ENCODE results near the gene NTSR1.

The NTSR1 gene

DNA sequence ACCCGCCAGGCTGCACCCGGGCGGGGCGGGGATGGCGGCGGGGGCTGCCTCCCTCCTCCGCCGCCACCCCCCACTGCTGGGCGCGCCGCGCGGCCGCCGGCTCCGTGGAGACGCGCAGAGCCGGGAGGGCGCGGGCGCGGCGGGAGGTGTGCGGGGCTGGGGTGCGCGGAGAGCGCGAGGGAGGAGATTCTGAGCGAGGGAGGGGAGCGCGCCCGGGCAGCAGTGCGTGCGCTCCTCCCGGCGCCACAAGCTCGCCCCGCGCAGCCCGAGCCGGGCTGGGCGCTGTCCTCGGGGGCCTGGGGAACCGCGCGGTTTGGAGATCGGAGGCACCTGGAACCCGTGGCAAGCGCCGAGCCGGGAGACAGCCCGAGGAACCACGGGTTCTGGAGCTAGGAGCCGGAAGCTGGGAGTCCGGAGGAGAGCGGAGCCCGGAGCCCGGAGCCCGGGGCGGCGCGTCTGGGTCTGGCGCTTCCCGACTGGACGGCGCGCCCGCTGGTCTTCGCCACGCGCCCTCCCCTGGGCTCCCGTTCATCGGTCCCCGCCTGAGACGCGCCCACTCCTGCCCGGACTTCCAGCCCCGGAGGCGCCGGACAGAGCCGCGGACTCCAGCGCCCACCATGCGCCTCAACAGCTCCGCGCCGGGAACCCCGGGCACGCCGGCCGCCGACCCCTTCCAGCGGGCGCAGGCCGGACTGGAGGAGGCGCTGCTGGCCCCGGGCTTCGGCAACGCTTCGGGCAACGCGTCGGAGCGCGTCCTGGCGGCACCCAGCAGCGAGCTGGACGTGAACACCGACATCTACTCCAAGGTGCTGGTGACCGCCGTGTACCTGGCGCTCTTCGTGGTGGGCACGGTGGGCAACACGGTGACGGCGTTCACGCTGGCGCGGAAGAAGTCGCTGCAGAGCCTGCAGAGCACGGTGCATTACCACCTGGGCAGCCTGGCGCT, at the start of gene NTSR1:
NTSR1 (plus strand) TSS at position 246 of the 946 bp plus-strand sequence; CDS start at position 618, 372 bp downstream.
- no peaks in the 10 kb centered on the region for H3K79me2 ChIP-seq (ENCODE audit: low read length)
- no peaks in the 10 kb centered on the region for H3K4me1 ChIP-seq (ENCODE audit: low read length)
- no peaks in the 10 kb centered on the region for H3K9me3 ChIP-seq (ENCODE audit: insufficient read depth, low read length)
- no peak within 1 kb of the TSS for H3K4me2 ChIP-seq (ENCODE audit: low read length)
- H3K9ac ChIP-seq (ENCODE audit: low read length): no peak within 1 kb of the TSS
- H4K20me1 ChIP-seq (ENCODE audit: insufficient read depth, low read length): no peaks in the 10 kb centered on the region
- no peak within 1 kb of the TSS for H3K27ac ChIP-seq (ENCODE audit: low read length)
- H2AFZ ChIP-seq (ENCODE audit: low read depth, low read length): no peak within 1 kb of the TSS
- 0 out of 2 replicates have a peak, but pooled peaks cover 2% of the 10 kb centered on the region for H3K27me3 ChIP-seq (ENCODE audit: low read depth, low read length)
- TF ChIP-seq CTCF (IDR thresholded peaks at IDR 0.05; ENCODE audit: low read depth, low read length) (no peak), EZH2phosphoT487 (IDR thresholded peaks at IDR 0.05; ENCODE audit: low read depth) (no peak)
- no peaks in the 10 kb centered on the region for H3K36me3 ChIP-seq (replicated peaks; ENCODE audit: low read depth, low read length)
- H3K4me3 ChIP-seq (ENCODE audit: low read length): no peak within 1 kb of the TSS

- Histone ChIP-seq H3K9me3 (ENCODE audit: insufficient read depth, low read length) (no peaks in the 10 kb centered on the region), H3K79me2 (ENCODE audit: low read length) (peaks cover 21% of the 10 kb centered on the region), H3K9ac (ENCODE audit: low read length) (no peak overlapping the region), H2AFZ (ENCODE audit: low read depth, low read length) (no peak overlapping the region), H3K36me3 (replicated peaks; ENCODE audit: low read depth, low read length) (peaks cover 11% of the 10 kb centered on the region), H3K27ac (ENCODE audit: low read length) (no peak overlapping the region), H3K27me3 (ENCODE audit: low read depth, low read length) (no peaks in the 10 kb centered on the region), H3K4me3 (ENCODE audit: low read length) (no peak overlapping the region), H3K4me1 (ENCODE audit: low read length) (no peaks in the 10 kb centered on the region), H4K20me1 (ENCODE audit: insufficient read depth, low read length) (peaks cover 31% of the 10 kb centered on the region), H3K4me2 (ENCODE audit: low read length) (no peak overlapping the region)
- TF ChIP-seq EZH2phosphoT487 (IDR thresholded peaks at IDR 0.05; ENCODE audit: low read depth): no peak
- TF ChIP-seq CTCF (IDR thresholded peaks at IDR 0.05; ENCODE audit: low read depth, low read length): no peak
These were observed 49.0 kb upstream of the NTSR1 start for GRCh38 chr20:62659488-62660239.

DNA sequence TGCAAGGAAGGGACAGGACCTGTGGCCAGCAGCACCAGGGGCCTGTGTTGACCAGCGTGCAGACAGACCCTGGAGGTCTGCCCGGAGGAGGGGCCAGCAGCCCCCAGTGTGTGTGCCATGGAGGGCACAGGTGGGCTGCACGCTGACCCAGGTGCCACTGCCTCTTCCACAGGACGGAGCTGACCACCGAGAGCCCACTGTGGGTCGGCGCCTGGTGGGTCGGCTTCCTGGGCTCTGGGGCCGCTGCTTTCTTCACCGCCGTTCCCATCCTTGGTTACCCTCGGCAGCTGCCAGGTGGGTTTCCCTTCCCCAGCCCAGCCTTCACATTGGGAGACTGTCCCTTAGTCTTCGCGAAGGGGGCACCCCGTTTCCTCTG, 48.4 kb upstream of the NTSR1 start:
- H3K4me3 ChIP-seq (ENCODE audit: low read length): no peak overlapping the region
- no peaks in the 10 kb centered on the region for H3K4me1 ChIP-seq (ENCODE audit: low read length)
- peaks cover 28% of the 10 kb centered on the region for H4K20me1 ChIP-seq (ENCODE audit: insufficient read depth, low read length)
- no peak overlapping the region for H2AFZ ChIP-seq (ENCODE audit: low read depth, low read length)
- TF ChIP-seq CTCF (IDR thresholded peaks at IDR 0.05; ENCODE audit: low read depth, low read length) (no peak), EZH2phosphoT487 (IDR thresholded peaks at IDR 0.05; ENCODE audit: low read depth) (no peak)
- H3K9ac ChIP-seq (ENCODE audit: low read length): no peak overlapping the region
- H3K9me3 ChIP-seq (ENCODE audit: insufficient read depth, low read length): no peaks in the 10 kb centered on the region
- H3K79me2 ChIP-seq (ENCODE audit: low read length): peaks cover 18% of the 10 kb centered on the region; the same call in 1 of the 2 replicates
- H3K36me3 ChIP-seq (replicated peaks; ENCODE audit: low read depth, low read length): peaks cover 15% of the 10 kb centered on the region
- no peak overlapping the region for H3K27ac ChIP-seq (ENCODE audit: low read length)
- no peak overlapping the region for H3K4me2 ChIP-seq (ENCODE audit: low read length)
- H3K27me3 ChIP-seq (ENCODE audit: low read depth, low read length): no peaks in the 10 kb centered on the region

DNA sequence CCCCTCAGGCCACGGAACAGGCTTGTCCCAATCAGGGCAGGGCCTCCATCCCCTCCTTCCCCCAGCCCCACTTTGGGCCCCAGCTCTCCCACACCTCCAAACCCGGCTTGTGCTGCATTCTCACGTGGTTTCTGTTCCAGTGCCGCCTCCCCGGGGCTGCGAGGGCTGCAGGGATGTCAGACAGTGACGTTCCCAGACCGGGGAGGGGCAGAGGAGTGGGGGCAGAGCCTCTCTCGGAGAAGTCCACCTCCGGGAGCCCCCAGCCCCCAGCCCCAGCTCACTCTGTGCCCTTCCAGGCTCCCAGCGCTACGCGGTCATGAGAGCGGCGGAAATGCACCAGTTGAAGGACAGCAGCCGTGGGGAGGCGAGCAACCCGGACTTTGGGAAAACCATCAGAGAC, 47.9 kb upstream of the NTSR1 start:
- H3K27ac ChIP-seq (ENCODE audit: low read length): no peak overlapping the region
- no peak overlapping the region for H3K9ac ChIP-seq (ENCODE audit: low read length)
- no peak overlapping the region for H2AFZ ChIP-seq (ENCODE audit: low read depth, low read length)
- peaks cover 14% of the 10 kb centered on the region; the same call in 1 of the 2 replicates for H3K79me2 ChIP-seq (ENCODE audit: low read length)
- H4K20me1 ChIP-seq (ENCODE audit: insufficient read depth, low read length): peaks cover 25% of the 10 kb centered on the region
- no peak overlapping the region for H3K4me2 ChIP-seq (ENCODE audit: low read length)
- H3K4me1 ChIP-seq (ENCODE audit: low read length): no peaks in the 10 kb centered on the region
- peaks cover 16% of the 10 kb centered on the region for H3K36me3 ChIP-seq (replicated peaks; ENCODE audit: low read depth, low read length)
- no peaks in the 10 kb centered on the region for H3K27me3 ChIP-seq (ENCODE audit: low read depth, low read length)
- H3K9me3 ChIP-seq (ENCODE audit: insufficient read depth, low read length): no peaks in the 10 kb centered on the region
- H3K4me3 ChIP-seq (ENCODE audit: low read length): no peak overlapping the region
- TF ChIP-seq CTCF (IDR thresholded peaks at IDR 0.05; ENCODE audit: low read depth, low read length): no peak
- no peak for TF ChIP-seq EZH2phosphoT487 (IDR thresholded peaks at IDR 0.05; ENCODE audit: low read depth)

Measured in OCI-LY3 (cell line).